Stromal cell of bone marrow (primary cell): ENCODE data around the gene SERF1A.
"Not testable (repeated sequence)": the region's sequence is repeated elsewhere in the genome, so short reads cannot be mapped to it uniquely, and the experiment has no call there.

Experiments
- DNase-seq: peaks from one replicate; pipeline ENCODE4 v3.0.0-alpha.2; 2012; ENCODE audit warnings: low read depth

Gene SERF1A

DNA sequence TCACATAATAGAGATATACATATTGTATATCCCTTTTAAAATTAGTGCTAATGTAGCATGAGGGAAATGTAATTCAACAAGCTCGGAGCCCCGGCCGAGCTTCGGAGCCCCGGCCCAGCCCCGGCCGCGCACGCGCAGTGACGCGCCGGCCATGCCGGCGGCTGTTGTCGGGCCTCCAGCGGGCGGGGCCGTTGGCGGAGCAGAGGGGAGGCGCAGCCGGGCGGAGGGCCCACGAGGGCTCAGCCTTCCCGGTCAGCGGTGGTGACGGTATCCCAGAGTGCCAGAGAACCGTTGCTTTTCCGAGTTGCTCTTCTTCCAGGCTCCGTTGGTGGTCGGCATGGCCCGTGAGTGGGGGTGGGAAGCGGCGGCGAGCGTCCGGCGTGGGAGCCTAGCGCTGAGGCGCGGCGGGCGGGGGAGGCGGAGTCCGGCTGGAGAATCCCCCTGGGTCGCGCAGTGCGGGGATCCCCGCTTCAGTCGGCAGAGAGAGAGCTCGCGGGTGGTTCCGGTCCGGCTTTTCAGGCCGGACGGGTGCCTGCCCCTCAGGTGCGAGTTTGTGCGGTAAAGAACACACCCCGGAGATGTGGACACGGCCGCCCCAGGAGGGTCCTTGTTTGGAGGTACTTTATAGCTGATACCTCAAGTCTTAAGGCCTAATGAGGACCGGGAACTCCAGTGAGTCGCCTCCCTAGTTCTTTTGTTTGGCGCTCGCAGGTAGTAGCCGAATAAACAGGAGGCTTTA lies at the start of gene SERF1A:
TSS of gene SERF1A (plus strand) at position 137 of the 739 bp plus-strand sequence. CDS start at position 338, 201 bp downstream.
- not testable (repeated sequence) for DNase-seq

- DNase-seq, result not testable (repeated sequence)
These were observed 33.7 kb upstream of the SERF1A start for GRCh38 chr5:70866778-70867177.

DNA sequence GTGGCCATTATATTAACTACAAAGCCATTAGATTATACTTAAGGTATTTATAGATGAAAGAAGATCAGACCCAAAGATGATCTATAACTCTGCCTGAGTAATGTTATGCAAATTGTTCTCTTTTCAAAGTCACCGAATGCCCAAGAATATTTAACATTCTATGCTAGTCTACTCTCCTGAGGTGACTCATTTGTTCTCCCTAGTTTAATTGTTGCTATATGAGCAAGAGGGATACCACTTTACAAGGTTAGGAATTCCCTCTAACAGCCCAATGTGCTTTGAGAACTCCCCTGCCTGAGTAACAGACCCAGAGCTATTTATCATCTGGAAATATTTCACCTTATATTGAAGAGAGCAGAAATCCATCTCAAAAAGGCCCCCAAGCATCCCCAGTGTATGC lies 29.8 kb upstream of the SERF1A start:
- not testable (repeated sequence) for DNase-seq

GRCh38 chr5:70896076-70896475 lies 4.4 kb upstream of the SERF1A start:
- DNase-seq, result not testable (repeated sequence)

- DNase-seq, result not testable (repeated sequence)
These were observed 753 bp downstream of the SERF1A start for GRCh38 chr5:70901272-70901571.

GRCh38 chr5:70906624-70907023 lies 6.2 kb downstream of the SERF1A start:
- DNase-seq, result not testable (repeated sequence)

GRCh38 chr5:70916829-70917228 lies 16.4 kb downstream of the SERF1A start:
- not testable (repeated sequence) for DNase-seq

GRCh38 chr5:70925211-70925562 lies 24.7 kb downstream of the SERF1A start:
- DNase-seq, result not testable (repeated sequence)

DNA sequence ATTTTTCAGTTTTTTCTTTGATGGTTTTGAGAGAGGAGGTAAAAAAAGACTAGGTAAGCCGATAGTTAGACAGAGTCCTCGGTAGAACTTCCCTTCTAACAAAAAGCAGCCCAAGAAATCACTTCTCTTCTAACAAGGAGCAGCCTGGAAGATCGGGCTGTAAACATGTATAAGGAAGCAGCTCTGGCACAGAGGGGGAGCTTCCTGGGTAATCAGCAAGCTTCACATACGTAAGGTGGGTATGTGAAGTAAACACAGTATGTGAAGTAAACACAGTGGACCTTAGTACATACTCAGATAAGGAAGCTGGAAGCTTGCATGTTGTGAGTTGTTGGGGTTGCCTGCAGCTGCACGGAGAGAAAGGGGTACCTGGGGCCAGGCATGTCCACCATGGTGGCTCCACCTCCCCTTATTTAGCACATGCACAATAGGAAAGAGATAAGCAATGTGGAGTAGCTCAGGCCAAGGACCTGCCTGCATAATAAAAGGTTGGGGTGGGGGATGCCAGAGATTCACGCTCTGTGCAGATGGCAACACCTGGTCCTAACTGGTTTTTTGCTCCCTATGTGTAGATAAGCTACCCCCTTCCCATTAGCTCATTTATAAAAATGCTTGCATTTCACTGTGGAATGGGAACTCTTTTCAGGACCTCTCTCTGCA lies 31.4 kb downstream of the SERF1A start:
- not testable (repeated sequence) for DNase-seq

- not testable (repeated sequence) for DNase-seq
These were observed 32.1 kb downstream of the SERF1A start for GRCh38 chr5:70932560-70932959.

DNA sequence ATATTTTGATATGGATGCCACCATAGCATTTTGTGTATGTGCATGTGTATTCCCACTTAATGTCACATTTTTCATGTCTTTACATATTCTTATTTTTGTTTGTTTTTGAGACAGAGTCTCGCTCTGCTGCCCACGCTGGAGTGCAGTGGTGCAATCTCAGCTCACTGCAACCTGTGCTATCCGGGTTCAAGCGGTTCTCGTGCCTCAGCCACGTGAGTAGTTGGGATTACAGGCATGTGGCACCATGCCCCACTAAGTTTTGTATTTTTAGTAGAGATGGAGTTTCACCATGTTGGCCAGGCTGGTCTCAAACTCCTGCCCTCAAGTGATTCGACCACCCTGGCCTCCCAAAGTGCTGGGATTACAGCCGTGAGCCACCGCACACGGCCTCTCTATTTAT lies 52.6 kb downstream of the SERF1A start:
- DNase-seq, result not testable (repeated sequence)
